ENCODE measurements around the gene ARHGAP31.
"Not testable (repeated sequence)": the region's sequence is repeated elsewhere in the genome, so short reads cannot be mapped to it uniquely, and the experiment has no call there.

Gene ARHGAP31

DNA sequence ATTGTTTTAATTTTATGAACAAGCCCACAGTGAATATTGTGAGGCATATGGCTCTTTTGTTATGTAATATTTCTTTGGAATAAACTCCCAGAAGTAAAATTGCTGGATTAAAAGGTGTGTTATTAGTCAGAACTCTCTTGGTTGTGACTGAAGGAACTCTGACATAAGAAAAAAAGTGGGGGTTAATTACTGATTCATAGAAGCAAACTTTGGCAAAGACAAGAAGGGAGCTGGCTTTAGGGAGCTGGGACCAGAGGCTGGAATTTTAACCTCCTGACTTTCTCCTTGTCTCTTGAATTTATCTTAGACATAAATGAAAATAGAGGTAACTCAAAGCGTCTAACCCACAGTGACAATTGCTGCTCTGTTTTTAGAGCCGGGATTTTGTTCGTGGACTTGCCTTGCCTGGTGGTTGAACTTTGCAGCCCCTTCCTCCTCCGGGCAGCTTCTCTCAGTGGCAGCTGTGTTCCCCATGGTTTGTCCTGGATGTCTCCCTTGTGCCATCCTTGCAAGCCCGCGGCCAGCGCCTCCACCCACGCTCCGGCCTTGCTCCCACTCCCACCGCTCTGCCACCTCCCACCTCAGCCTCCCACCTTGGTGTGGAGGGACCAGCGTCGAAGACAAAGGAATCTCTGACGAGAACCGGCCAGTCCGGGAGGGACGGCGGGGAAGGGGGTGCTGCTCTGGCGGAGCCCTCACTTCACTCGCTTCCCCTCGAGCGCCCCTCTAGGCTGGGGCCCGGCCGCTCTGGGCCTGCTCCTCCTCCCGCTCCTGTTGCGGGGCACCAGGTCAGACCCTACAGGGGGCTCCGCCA lies 28.0 kb downstream of the ARHGAP31 start:
- DNase-seq (ENCODE audit: low read depth in 2 of 2), result no peak

- DNase-seq (ENCODE audit: low read depth in 2 of 2), result peak; percentile 85
Observed at GRCh38 chr3:119322835-119323722, 28.9 kb downstream of the ARHGAP31 start.

DNA sequence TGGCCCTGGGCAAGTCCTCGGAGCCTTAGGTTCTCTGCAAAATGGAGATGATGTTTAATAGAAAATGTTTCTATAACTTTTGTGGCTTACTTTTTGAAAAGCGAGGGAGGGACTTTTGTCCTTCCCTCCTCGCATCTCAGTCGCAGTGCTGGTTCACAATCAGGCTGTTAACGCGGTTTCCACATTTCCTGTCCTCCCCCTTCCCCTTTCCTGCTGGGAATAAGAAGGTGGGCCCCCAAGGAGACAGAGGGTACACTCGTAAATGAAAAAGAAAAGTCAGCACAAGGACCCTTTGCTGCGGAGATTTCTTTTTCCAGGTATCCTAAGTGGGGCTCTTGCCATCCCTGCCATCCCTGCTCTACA lies 29.5 kb downstream of the ARHGAP31 start:
- no peak for DNase-seq (ENCODE audit: low read depth in 2 of 2)

GRCh38 chr3:119324899-119325298 lies 30.7 kb downstream of the ARHGAP31 start:
- DNase-seq (ENCODE audit: low read depth in 2 of 2), result no peak

GRCh38 chr3:119326976-119327375 lies 32.8 kb downstream of the ARHGAP31 start:
- DNase-seq (ENCODE audit: low read depth in 2 of 2), result no peak

DNA sequence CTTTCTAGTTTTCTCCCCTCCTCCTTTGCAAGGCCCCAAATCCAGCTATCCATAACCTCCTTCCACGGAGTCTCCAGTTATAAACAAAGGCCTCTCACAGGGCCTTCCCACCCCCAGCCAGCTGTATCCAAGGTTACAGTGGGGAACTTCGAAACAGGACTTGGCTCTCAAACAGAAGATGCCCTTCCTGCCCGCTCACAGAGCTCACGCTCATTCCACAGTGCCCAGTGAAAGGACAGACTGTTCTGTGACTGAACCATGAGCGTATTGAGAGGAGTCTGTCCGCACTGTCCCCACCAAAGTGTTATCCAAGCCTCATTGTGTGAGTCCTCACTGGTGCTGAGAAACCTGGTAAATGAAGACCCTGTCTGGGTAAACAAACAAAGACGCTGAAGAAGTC lies 35.4 kb downstream of the ARHGAP31 start:
- no peak for DNase-seq (ENCODE audit: low read depth in 2 of 2)

DNA sequence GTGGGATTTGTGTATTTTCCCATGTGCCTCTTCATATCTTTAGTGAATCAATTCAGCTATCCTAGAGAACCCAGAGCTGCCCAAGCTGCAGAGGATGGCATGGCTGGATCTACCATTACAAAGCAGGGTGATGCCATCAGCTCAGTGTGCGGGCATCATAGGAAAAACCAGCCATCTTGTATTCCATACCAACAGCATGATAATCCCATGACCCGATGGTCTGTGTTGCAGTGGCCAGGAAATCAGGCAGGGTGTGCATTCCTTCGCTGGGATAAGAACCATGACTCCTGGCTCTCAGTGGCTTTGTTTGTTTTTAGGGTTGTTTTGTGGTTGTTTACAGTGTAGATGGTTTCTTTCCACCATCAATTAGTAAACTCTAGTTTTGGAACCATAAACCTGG lies 36.0 kb downstream of the ARHGAP31 start:
- DNase-seq (ENCODE audit: low read depth in 2 of 2), result no peak

DNA sequence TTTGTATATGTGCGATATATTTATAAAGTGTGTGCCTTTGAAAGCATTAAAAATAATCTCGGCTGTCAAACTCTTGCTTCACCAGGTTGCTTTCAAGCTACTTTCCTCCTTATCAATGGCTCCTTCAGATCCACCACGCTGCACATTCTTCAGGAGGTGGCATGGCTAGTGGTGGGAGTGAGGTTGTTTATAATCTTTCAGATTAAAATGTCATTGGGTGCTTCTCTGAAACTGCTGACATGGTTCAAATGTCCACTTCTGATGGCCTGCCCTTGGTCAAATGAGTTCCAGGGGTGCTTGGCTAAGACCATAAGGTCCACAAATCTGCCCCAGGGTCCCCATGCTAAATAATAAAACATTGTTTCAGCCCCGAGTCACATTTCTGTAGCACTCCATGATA lies 36.7 kb downstream of the ARHGAP31 start:
- DNase-seq (ENCODE audit: low read depth in 2 of 2), result no peak

DNA sequence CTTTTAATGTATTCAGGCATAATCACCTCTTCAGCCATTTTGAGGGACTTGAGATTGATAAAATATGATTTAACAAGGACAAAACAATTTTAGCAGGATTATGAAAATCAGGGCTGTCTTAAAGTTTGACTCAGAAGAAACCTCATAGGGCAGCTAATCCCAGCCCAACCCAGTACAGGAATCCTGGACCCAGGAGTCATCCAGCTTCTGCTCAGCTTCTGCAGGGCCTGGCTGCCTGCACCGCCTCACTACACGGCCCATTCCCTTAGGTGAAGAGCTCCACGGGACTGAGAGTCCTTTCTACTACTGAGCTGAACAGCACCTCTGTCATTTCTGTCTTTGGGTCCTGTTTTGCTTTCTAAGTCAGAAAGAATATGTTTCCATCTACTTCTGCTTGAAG lies 37.5 kb downstream of the ARHGAP31 start:
- DNase-seq (ENCODE audit: low read depth in 2 of 2), result no peak

DNA sequence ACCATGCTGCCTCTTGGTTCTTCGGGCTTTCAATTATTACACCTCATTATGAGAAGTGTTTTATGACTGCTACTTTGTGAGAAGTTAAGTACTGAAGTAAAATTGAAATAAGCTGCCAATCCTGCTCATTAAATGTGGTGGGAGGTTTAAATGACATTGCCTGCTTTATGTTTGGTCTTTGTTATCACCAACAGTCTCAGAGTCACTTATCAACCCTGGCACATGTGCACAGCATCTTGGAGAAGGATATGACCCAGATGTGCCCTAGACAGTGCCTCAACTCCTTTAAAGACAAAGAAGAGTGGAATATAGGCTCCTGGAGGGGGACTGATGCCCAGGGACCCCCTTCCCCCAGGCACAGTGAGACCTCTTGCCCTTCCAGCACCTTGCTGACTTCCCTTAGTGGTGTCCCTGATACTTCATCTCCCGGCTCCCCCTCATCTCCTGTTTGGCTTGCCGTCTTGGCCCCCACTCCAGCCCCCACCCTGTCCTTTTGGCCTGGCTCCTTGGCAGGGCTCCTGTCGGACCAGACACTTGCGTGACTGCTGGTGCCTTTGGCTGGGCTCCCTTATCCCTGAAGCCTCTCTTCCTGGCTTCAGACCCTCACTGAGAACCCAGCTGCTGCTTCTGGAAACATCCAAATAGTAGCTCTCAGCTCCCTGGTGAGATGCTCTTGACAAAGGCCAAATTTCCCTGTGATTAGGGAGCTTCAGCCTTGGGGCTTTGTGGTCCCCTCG lies 39.8 kb downstream of the ARHGAP31 start:
- no peak for DNase-seq (ENCODE audit: low read depth in 2 of 2)

DNA sequence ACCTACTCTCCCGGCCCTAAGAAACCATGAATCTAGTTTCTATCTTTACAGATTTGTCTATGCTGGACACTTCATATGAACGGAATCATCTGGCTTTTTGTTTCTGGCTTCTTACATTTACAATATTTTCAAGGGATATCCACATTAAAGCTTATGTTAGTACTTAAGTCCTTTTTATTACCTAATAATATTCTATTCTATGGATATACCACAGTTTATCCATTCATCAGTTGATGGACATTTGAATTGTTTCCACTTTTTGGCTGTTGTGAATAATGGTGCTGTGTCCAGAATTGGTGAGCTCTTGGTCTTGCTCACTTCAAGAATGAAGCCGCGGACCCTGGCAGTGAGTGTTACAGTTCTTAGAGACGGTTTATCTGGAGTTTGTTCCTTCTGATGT lies 42.6 kb downstream of the ARHGAP31 start:
- DNase-seq (ENCODE audit: low read depth in 2 of 2), result no peak

DNA sequence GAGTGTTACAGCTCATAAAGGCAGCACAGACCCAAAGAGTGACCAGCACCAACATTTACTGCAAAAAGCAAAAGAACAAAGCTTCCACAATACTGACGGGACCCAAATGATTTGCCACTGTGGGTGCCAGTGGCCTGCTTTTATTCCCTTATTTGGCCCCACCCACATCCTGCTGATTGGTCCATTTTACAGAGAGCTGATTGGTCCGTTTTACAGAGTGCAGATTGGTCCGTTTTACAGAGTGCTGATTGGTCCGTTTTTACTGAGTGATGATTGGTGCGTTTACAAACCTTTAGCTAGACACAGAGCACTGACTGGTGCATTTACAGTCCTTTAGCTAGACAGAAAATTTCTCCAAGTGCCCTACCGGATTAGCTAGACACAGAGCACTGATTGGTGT lies 43.2 kb downstream of the ARHGAP31 start:
- not testable (repeated sequence) for DNase-seq (ENCODE audit: low read depth in 2 of 2)

GRCh38 chr3:119338754-119339153 lies 44.6 kb downstream of the ARHGAP31 start:
- no peak for DNase-seq (ENCODE audit: low read depth in 2 of 2)

DNA sequence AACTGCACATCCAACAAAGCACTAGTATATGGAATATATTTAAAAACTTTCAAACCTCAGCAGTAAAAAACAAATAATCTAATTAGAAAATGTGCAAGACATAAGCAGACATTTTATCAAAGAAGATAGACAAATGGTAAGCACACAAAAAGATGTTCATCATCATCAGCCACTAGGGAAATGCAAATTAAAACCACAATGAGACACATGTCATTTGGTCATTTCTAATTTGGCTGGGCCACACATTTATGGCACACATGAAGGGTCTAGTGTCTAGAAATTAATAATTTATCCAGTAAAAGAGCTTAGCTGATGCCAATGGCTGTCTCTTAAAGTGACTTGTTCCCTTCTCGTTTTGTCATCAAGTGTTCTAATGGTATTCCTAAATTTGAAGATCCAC lies 45.8 kb downstream of the ARHGAP31 start:
- no peak for DNase-seq (ENCODE audit: low read depth in 2 of 2)

DNA sequence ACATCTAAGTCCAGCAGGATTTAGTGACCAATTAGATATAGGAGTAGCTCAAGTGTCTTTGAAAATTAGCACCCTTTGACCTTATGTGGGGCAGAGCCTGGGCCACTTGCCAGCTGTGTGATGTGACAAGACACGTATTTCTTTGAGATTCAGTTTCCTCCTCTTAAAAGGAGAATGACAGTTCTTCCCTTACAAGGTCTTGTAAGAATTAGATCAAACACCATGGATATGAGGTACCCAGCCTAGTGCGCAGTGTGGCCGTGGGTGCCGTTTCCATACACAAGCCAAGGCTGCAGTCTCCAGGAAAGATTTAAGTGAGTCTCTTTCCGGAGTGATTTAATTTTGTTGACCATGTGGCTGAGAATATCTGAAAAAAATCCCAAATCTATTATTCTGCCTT lies 46.3 kb downstream of the ARHGAP31 start:
- DNase-seq (ENCODE audit: low read depth in 2 of 2), result no peak

DNA sequence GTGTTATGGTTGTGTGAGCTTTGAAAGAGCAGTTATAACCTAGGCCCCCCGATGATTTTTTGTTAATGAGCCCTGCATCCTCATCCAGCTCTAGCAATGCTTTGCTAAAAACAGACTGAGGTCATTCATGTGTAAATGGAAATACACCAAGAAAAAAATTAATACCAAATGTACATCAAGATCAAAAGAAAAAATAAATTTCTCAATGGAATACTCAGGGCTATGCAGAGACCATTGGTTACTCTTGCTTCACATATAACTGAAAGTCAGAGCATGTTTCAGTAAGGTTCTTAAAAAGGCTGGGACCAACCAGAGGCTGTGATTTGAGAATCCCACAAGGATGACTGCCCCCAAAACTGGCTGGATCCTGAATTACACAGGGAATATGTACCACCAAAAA lies 48.0 kb downstream of the ARHGAP31 start:
- DNase-seq (ENCODE audit: low read depth in 2 of 2), result no peak

DNA sequence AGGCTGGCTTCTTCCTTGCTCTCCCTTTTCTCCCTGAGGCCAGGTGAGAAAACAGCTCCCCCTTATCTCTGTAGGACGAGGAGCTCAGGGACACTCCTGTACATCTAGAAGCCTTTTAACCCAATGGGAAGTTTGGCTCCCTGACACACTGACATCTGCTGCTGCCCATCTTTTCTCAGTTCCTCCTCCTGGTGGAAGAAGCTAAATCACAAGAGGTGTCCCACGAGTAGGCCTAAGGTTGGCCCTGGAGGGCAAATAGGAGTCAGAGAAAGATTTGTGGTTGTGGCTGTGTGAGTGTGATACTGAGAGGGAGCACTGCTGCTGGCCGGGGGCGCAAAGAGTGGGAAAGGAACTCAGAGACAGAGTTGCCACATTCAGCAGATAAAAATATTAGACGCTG lies 49.5 kb downstream of the ARHGAP31 start:
- no peak for DNase-seq (ENCODE audit: low read depth in 2 of 2)

DNA sequence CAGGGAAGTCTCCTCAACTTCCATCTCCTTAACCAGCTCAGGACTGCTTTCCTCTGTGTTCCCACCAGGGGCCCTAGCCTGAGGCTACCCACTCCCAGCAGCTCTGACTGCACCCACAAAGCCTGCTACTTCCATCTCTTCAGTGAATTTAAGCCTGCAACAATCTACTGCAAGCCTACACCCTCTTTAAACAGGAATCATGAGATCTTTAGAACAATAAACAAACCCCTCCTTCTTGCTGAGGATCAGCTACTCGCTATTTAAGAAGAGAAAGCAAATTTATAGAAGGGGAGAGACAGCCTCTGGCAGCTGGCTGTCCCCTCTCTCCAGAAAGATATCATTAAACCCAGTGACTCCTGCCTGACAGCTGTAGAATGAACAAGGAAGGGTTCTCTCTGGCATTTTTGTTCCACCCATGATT lies 51.9 kb downstream of the ARHGAP31 start:
- DNase-seq (ENCODE audit: low read depth in 2 of 2), result no peak

GRCh38 chr3:119347036-119347435 lies 52.9 kb downstream of the ARHGAP31 start:
- no peak for DNase-seq (ENCODE audit: low read depth in 2 of 2)

- no peak for DNase-seq (ENCODE audit: low read depth in 2 of 2)
Observed at GRCh38 chr3:119349354-119350041, 55.3 kb downstream of the ARHGAP31 start.

DNA sequence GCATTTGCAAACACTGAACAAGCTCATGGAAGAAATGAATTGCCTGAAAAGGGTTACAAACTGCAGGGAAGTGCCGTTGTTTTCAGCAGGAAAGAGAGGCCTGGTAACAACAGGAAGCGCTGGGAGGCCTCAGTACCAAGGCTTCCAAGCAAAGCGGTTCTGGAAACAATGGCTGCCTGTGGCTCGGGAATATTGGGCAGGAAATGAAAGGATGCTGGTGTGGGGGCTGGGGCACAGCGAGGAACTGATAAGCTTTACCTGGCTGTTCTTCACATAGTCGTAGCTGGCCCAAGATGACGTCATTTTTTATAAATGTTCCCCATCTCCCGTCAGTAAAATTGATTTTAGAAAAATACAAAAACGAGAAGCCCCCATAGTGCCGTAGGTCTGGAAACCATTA lies 55.9 kb downstream of the ARHGAP31 start:
- no peak for DNase-seq (ENCODE audit: low read depth in 2 of 2)

GRCh38 chr3:119351581-119351980 lies 57.4 kb downstream of the ARHGAP31 start:
- DNase-seq (ENCODE audit: low read depth in 2 of 2), result no peak
